AG08396 (cell line): ENCODE results near the gene FOXP1.

ENCODE experiments used
- DNase-seq: peaks from one replicate; pipeline ENCODE4 v3.0.0; 2012; ENCODE audit warnings: low spot score, mixed read lengths

The FOXP1 gene

DNA sequence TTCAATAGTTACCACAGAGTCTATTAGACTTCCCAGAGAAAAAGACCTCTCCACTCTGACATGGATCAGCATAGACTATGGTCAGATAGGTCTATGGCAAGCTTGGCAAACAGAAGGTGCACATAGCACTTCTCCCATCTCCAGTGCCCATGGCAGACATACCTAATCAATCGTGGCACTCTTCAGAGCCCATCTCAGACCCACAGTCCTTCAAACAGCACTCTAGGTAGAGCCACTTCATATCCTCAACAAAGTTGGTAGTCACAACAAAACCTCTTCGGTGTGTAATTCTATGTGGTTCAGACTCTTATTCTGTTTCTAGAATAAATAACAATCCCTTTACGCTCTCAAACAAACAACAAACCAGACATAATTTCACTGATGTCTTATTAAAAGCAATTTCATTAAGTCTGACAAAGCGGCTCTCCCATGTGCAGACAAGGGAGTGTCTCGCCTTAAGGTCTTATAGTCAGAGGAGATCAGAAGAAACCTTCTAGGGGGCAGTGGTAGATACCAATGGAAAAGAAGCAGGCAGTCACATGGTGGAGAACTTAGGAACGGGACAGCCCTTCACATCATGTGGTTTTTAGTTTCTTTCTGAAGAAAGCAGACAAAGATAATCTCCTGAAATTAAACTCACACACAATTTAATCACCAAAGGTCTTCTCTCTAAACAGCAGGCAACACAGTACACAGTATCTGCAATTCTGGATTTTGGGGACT is 483.4 kb downstream of the FOXP1 start:
- no peak for DNase-seq

- no peak for DNase-seq
Measured at GRCh38 chr3:71097557-71097956, 486.0 kb downstream of the FOXP1 start.

DNA sequence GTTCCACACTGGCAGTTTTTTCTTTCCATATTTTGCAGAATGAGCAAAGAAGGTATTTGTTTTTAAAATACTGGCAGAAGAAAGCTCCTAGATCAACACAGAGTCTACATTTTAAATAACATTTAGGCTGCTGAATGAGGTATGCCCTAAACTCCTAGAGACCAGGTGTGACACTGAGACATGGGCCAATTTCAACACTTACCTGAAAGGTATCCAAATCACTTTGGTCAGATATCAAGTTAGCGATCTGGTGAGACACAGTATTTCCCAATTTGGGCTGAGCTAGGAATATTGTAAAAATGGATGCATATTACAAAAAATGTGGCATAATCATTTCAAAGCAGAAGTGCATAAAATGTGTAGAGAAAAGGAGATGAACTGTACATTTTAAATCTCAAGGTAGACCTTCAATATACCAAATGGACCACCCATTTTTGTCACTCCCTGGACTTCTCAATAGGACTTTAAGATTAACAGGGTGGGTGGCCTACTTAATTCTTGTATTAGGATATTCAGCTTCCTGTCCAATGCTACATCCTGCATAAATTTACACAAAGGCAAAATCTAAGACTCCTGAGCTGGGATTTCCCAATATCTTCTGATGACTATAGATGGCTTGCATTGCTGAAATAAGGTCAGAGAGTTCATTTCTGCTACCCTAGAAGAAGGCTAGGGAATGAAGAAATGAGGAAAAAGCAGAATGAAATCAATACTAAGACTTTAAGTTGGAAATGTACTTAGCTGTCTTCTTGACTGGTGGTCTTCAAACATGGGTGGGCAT is 487.8 kb downstream of the FOXP1 start:
- no peak for DNase-seq

DNA sequence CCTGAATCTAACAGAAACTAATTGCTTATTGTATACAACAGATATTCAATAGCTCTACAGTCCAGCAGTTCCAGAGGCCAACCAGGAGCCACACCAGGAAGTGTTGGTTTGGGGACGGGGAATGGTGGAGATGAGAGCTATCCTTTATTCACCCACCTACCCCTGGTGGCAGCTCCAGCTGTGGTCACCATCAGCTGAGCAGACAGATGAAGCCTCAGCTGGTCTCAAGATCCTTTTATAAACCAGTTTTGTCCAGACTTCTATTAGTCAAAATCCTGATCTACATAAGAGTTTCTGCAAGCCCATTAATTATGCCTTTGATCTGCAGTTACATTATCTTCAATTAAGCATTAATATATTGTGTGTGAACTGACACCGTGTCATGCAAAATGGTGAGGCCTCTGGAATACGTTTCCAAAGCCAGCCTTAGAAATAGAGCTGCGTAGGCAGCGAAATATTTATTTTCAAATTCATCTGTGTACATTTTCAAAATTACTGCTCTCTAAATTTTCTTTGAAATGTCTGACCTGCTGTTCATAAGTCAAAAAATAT is 488.8 kb downstream of the FOXP1 start:
- DNase-seq: no peak

DNA sequence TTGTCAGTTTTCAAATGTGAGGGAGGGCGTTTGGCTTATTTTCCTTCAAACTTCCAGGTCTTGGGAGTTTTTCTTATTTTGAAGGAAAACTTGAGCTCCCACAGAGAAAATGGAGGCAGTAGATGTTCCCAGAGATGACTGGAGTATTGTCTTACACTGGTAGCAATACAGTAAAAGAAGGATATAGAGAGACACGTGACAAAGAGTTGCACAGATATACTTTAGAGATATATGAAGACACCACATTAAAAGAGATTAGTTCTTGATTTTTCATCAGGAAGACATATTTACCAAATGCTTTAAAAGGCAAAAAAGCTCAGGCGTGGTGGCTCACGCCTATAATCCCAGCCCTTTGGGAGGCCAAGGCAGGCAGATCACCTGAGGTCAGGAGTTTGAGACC is 490.9 kb downstream of the FOXP1 start:
- DNase-seq: no peak

DNA sequence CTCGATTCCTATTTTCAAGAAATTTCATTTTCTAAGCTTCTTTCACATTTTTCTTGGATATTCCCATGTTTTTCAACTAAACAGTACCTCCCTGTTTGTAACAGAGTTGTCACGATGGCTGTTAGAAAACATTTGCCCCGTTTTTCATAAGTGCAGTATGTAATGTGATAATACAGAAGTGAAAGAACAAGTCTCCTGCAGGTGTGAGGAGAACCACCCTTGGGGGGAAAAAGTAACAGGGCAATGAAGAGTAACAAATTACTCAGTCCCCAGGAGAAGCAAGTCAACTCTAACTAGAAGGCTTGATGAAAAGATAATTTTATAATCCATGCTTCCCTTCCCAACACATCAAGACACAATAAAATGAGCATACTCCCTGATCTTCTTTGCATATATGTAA is 493.3 kb downstream of the FOXP1 start:
- no peak for DNase-seq

GRCh38 chr3:71089271-71089847 is 494.2 kb downstream of the FOXP1 start:
- no peak for DNase-seq

GRCh38 chr3:71088742-71089141 is 494.8 kb downstream of the FOXP1 start:
- DNase-seq: no peak

DNA sequence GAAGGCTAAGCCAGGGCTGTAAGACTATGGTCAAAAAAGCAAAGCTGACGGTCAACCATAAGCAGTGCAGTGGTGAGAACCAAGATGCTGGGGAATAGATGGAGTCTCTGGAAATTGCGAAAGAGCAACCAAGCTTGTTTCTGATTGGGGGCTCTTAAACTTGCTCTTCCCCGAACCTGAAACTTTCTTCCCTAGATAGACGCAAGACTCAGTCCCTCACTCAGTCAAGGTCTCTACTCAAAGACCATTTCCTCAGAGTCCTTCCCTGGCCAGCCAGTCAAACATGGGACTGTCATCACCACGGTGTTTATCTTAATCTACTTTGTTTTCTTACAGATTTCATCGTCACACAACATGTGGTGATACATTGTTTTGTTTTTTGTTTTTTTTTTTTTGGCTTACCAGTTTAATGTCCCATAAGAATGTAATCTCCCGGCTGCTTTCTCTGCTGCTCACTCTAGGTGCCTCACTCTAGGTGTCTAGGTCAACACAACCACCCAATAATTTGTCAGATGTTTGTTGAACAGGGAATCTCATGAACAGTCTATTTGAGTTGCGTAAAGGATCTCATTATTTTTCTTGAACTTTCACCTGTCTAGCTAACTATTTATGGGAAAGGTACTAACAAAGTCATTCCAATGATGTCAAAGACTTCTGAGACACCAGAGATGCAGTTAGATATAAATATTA is 495.4 kb downstream of the FOXP1 start:
- no peak for DNase-seq

- DNase-seq: no peak
Measured at GRCh38 chr3:71087143-71088018, 496.1 kb downstream of the FOXP1 start.

- DNase-seq: no peak
Measured at GRCh38 chr3:71086777-71087142, 496.8 kb downstream of the FOXP1 start.

DNA sequence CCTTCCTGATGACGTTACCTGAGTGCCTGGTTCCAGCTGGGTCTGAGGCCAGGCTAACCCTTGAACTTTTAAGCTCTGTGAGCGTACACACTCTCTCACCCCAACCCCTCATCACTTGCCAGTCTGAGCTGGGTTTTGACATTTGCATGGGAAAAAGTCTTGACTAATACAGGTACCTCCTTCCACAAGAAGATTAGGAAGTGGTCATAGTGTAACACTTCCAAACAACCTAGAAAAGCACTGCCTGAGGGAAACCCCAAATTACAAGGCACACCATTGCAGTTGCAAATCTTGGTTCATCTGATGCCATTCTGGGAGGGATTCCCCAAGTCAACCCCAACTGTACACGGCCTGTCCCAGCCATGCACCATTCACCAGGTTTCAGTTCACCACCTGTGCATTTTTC is 499.8 kb downstream of the FOXP1 start:
- DNase-seq: no peak

- no peak for DNase-seq
Measured at GRCh38 chr3:71082833-71083232, 500.7 kb downstream of the FOXP1 start.

DNA sequence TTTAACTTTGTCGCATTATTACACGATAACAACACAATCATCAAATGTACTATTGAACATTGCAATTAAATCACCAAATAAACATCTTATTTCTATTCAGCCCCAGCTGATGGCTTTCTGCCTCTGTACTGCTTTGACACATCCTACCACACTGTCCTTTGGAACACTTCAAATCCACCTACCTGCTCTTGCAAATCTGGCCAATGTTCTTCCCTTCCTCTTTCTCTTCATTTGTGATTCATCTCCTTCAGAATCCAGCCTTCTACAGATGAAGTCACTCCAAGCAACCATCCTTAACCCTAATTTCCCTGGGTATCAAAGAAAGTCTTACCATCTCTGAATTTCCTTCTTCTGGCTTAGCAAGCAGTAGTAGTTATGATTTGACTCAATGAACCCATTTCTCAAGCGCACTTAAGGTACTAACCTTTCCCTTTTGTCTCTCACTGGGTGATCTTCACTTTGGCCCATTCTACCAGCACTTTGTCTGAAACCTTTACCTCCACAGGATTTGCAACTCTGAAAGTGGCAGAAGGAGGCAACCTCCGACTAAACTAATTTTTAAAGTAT is 502.9 kb downstream of the FOXP1 start:
- no peak for DNase-seq

DNA sequence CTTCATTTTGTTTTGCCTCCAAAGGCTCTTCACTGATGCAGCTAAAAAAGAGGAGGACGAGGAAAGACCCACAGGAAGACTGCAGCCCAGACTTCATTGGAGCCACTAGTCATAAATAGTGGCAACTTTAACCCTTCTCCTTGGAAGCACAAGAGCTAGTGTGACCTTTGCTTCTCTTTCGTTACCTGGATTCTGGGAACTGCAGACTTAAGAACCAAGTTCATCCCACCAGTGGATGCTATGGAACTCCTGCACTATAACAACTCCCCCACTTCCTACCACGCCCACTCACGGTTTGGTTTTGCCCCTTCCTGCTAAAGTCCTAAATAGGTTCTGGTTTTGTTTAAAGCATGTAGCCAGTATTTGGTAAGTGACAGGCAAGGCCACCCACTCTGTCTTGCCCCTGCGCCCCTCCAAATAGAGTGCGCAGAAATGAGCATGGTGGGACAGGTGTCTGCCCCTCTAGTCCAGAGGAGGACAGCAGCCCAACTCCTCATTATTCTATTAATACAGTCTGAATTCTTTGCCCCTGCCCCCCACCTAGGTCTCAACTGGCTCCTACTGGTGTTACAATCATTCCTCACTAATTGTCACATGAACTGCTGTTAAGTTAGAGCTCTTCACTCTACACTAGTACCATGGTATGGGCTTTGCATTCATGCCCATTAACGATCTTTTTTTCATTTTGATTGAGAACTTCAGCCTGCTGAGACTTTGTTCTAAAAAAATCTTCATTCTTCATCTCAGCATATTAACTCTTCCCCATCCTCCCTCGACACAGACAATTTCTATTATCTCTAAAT is 504.6 kb downstream of the FOXP1 start:
- DNase-seq: no peak

GRCh38 chr3:71078199-71078598 is 505.3 kb downstream of the FOXP1 start:
- no peak for DNase-seq

DNA sequence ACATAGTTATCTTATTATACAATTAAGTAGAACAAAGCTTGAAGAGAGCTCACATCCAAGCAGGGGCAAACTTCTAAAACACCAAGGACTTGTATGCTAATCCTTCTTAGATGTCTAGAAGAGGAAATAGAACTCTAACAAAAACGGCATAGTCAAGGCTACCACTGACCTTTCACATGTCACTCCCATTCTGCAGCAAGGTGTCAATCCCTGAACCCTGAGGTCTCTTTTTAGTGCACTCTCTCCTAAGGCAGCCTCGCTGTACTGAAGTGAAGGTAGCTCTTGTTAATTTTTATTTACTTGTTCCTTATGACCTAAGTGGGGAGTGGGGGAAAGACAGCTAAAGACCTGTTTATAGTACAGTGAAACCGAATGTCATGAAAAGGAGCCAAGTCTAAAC is 506.5 kb downstream of the FOXP1 start:
- no peak for DNase-seq

DNA sequence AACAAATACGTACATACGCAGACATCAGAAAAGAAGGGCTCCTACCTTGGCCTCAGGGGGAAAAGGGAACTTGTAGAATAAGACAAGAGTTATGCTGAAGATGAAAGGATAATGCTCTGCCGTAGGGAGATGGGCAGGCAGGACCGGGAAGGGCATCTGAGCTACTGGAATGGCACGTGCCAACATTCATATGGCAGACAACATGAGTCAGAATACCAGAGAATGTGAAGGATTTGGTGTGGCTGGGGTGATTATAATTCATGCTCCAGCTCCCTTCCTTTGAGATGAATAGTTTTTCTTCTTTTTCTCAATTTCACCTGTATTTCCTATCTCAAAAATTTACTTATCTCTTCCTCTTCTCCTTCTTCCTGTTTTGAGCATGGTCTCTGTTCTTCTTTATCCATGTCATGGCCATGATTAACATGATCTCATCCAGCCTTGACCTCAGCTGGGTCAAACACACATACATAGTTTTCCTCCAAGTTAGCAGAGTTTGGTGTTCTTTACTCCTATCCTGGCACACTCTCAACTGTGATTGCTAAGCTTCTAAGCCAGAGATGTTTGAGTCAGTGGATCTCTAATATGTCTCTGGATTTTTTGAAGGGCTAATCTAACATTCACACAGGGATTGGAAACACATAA is 507.0 kb downstream of the FOXP1 start:
- DNase-seq: no peak

DNA sequence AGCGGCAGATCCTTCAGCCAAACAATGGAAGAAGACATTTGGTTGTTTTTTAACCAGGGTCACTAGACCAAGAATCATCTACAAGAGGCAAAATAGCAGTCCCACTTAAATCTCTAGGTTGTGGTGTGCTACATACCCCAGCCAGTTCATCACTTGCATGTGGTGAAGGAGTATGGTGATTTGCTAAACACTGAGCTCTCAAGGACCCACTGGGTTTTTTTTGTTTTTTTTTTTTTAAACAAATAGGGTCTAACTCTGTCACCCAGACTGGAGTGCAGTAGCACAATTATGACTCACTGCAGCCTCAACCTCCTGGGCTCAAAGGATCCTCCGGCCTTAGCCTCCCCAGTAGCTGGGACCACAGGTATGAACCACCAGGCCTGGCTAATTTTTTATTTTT is 508.0 kb downstream of the FOXP1 start:
- DNase-seq: no peak

GRCh38 chr3:71074423-71074822 is 509.1 kb downstream of the FOXP1 start:
- DNase-seq: no peak
